Cardiac fibroblast (primary cell): ENCODE data around the gene ZNF219.
A peak's percentile ranks its signal among the peaks of the same experiment; 100 is the strongest.

Source experiments
- DNase-seq, 2 donors: peaks; one replicate each; pipeline versions ENCODE4 v3.0.0 to v3.0.0-alpha.2; 2010; ENCODE audit warnings: low read depth in 2 of 2
- H3K4me3 ChIP-seq, 2 donors: replicated peaks in 1 of 2; 1 replicate in 1 of 2; 2 replicates in 1 of 2; pipeline ENCODE4 v1.5.1; 2011; ENCODE audit warnings: low read depth in 2 of 2, low read length in 2 of 2, mild to moderate bottlenecking in 2 of 2, moderate library complexity in 1 of 2
- TF ChIP-seq, protein P1 (sequence below): IDR thresholded peaks from one replicate; pipeline ENCODE4 v1.5.1; 2011; ENCODE audit warnings: low read depth, mild to moderate bottlenecking, low read length, inconsistent platforms

ZNF219 gene

DNA sequence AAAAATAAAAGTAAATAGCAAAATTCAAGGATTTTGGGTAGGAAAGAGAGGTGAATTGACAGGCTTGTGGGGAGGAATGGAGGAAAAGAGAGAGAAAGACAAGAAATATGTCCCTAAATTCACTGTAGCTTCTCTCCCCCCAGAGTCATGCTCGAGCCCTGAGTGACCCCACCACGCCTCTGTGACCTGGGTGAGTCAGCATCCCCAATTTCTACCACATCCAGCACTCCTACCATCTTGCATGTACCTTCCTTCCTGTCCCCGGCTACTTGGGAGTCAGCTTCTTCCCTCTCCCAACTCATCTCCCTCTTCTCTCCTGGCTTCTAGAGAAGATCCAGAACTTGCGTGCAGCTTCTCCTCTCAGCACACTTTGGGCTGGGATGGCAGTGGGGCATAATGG lies 9.8 kb downstream of the ZNF219 start:
- TF ChIP-seq, protein P1, sequence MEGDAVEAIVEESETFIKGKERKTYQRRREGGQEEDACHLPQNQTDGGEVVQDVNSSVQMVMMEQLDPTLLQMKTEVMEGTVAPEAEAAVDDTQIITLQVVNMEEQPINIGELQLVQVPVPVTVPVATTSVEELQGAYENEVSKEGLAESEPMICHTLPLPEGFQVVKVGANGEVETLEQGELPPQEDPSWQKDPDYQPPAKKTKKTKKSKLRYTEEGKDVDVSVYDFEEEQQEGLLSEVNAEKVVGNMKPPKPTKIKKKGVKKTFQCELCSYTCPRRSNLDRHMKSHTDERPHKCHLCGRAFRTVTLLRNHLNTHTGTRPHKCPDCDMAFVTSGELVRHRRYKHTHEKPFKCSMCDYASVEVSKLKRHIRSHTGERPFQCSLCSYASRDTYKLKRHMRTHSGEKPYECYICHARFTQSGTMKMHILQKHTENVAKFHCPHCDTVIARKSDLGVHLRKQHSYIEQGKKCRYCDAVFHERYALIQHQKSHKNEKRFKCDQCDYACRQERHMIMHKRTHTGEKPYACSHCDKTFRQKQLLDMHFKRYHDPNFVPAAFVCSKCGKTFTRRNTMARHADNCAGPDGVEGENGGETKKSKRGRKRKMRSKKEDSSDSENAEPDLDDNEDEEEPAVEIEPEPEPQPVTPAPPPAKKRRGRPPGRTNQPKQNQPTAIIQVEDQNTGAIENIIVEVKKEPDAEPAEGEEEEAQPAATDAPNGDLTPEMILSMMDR = no peak
- no peak overlapping the region for H3K4me3 ChIP-seq
- DNase-seq = no peak

DNA sequence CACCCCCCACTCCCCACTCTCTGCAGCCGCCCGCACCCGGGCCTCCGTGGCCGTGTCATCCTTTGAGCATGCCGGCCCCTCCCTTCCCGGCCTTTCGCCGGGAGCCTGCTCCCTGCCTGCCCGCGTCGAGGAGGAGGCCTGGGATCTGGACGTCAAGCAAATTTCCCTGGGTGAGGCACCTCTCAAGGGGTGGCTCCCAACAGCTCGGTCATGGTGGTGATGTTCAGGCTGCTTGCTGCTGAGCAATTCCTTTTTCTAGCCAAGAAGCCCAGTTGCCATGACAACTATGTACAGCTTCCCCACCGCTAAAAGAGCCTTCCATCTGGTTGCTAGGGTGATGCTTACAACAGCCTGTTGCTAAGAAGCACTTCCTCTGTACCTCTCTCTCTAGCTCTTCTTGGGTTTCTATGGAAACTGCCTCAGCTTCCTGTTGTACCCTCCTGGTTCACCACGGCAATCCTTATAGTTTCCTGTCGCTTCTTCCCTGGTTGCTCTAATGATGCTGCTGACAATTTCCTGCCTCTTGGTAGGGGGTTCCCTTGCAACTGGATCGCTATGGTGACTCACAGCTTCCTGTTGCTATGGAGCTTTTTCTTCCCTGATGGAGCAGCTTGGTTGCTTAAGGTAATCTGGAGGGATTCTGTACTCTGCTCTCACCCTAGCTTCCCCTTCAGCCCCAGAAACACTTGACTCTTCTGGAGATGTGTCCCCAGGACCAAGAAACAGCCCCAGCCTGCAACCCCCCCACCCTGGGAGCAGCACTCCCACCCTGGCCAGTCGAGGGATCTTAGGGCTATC lies 11.0 kb downstream of the ZNF219 start:
- no peak overlapping the region for H3K4me3 ChIP-seq
- DNase-seq = peak; percentile 95 to 96
- TF ChIP-seq, protein P1 = no peak

DNA sequence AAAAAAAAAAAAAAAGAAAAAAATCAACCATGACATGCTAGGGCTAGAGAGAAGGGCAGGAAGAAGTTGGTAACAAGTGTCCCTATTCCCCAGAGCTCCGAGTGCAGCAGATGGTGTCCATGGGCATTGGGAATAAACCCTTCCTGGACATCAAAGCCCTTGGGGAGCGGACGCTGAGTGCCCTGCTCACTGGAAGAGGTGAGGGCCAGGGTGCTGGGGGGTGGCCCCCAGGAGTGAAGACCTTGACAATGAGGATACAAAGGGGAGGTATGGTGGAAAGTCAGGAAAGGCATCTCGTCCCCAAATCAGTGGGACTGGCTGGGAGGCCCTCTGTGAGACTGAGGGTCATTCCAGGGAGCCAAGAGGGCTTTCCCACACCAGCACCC lies 11.6 kb downstream of the ZNF219 start:
- TF ChIP-seq, protein P1 = no peak
- no peak overlapping the region for H3K4me3 ChIP-seq
- no peak for DNase-seq

GRCh38 chr14:21084998-21085853 lies 13.2 kb downstream of the ZNF219 start:
- peak in 1 of 2 donors; percentile 65 for DNase-seq
- H3K4me3 ChIP-seq = no peak overlapping the region
- TF ChIP-seq, protein P1 = no peak

- TF ChIP-seq, protein P1 = no peak
- no peak for DNase-seq
These were observed 14.1 kb downstream of the ZNF219 start for GRCh38 chr14:21084396-21084795.

GRCh38 chr14:21083565-21084325 lies 14.7 kb downstream of the ZNF219 start:
- TF ChIP-seq, protein P1 = no peak
- no peak overlapping the region for H3K4me3 ChIP-seq
- no peak for DNase-seq

More at GRCh38 chr14:21084396-21084795, 14.1 kb downstream of the ZNF219 start:
- no peak overlapping the region for H3K4me3 ChIP-seq
